ENCODE measurements around the gene GFM1.
"Not testable (repeated sequence)": the region's sequence is repeated elsewhere in the genome, so short reads cannot be mapped to it uniquely, and the experiment has no call there.

The GFM1 gene

GRCh38 chr3:158660711-158661110, 16.4 kb downstream of the GFM1 start:
- Mint-ChIP-seq H3K9me3 (ENCODE audit: low read depth) (no peaks in the 10 kb centered on the region), H3K36me3 (peaks cover 4% of the 10 kb centered on the region)

GRCh38 chr3:158663246-158663645, 18.9 kb downstream of the GFM1 start:
- H3K27me3 Mint-ChIP-seq = no peaks in the 10 kb centered on the region
- no peak overlapping the region for H3K4me3 Mint-ChIP-seq
- H3K9me3 Mint-ChIP-seq (ENCODE audit: low read depth) = no peaks in the 10 kb centered on the region
- peaks cover 2% of the 10 kb centered on the region for H3K36me3 Mint-ChIP-seq
- peaks cover 8% of the 10 kb centered on the region for H3K4me1 Mint-ChIP-seq (ENCODE audit: low read depth)
- H3K27ac Mint-ChIP-seq = no peak overlapping the region

More at GRCh38 chr3:158660711-158661110, 16.4 kb downstream of the GFM1 start:
- Mint-ChIP-seq H3K27me3 (no peaks in the 10 kb centered on the region), H3K4me1 (ENCODE audit: low read depth) (peaks cover 9% of the 10 kb centered on the region), H3K27ac (no peak overlapping the region), H3K4me3 (no peak overlapping the region)

- Mint-ChIP-seq H3K4me3 (no peak overlapping the region), H3K9me3 (ENCODE audit: low read depth) (no peaks in the 10 kb centered on the region), H3K36me3 (peaks cover 2% of the 10 kb centered on the region), H3K27ac (no peak overlapping the region), H3K27me3 (no peaks in the 10 kb centered on the region), H3K4me1 (ENCODE audit: low read depth) (peaks cover 5% of the 10 kb centered on the region)
Observed at GRCh38 chr3:158663832-158664231, 19.5 kb downstream of the GFM1 start.

- peaks cover 10% of the 10 kb centered on the region for H3K4me1 Mint-ChIP-seq (ENCODE audit: low read depth)
- H3K27me3 Mint-ChIP-seq = no peaks in the 10 kb centered on the region
- no peaks in the 10 kb centered on the region for H3K36me3 Mint-ChIP-seq
- no peaks in the 10 kb centered on the region for H3K9me3 Mint-ChIP-seq (ENCODE audit: low read depth)
- H3K4me3 Mint-ChIP-seq = no peak overlapping the region
- H3K27ac Mint-ChIP-seq = no peak overlapping the region
Observed at GRCh38 chr3:158666416-158666815, 22.1 kb downstream of the GFM1 start.

- Mint-ChIP-seq H3K36me3 (peaks cover 3% of the 10 kb centered on the region), H3K27ac (no peak overlapping the region), H3K4me3 (no peak overlapping the region), H3K9me3 (ENCODE audit: low read depth) (no peaks in the 10 kb centered on the region), H3K4me1 (ENCODE audit: low read depth) (peaks cover 26% of the 10 kb centered on the region), H3K27me3 (no peaks in the 10 kb centered on the region)
Observed at GRCh38 chr3:158668506-158668905, 24.2 kb downstream of the GFM1 start.

- Mint-ChIP-seq H3K27ac (peak overlapping the region; percentile 54), H3K36me3 (peaks cover 3% of the 10 kb centered on the region), H3K27me3 (no peaks in the 10 kb centered on the region), H3K4me1 (ENCODE audit: low read depth) (peaks cover 26% of the 10 kb centered on the region), H3K4me3 (peak overlapping the region; percentile 82), H3K9me3 (ENCODE audit: low read depth) (no peaks in the 10 kb centered on the region)
Observed at GRCh38 chr3:158671821-158672214, 27.5 kb downstream of the GFM1 start.

GRCh38 chr3:158672215-158673176, 28.2 kb downstream of the GFM1 start, which contains the start of gene LXN:
Gene LXN (minus strand): TSS chr3:158672648. CDS start chr3:158672478, 170 bp downstream.
- no peaks in the 10 kb centered on the region for H3K9me3 Mint-ChIP-seq (ENCODE audit: low read depth)
- H3K4me3 Mint-ChIP-seq = peak within 1 kb of the TSS; percentile 82
- no peaks in the 10 kb centered on the region for H3K27me3 Mint-ChIP-seq
- peaks cover 6% of the 10 kb centered on the region for H3K36me3 Mint-ChIP-seq
- H3K27ac Mint-ChIP-seq = peak within 1 kb of the TSS; percentile 75
- H3K4me1 Mint-ChIP-seq (ENCODE audit: low read depth) = peaks cover 26% of the 10 kb centered on the region

GRCh38 chr3:158678687-158679086, 34.4 kb downstream of the GFM1 start:
- Mint-ChIP-seq H3K4me3 (no peak overlapping the region), H3K27me3 (no peaks in the 10 kb centered on the region), H3K9me3 (ENCODE audit: low read depth) (no peaks in the 10 kb centered on the region), H3K4me1 (ENCODE audit: low read depth) (no peaks in the 10 kb centered on the region), H3K27ac (no peak overlapping the region), H3K36me3 (peaks cover 3% of the 10 kb centered on the region)

- Mint-ChIP-seq H3K9me3 (ENCODE audit: low read depth) (no peaks in the 10 kb centered on the region), H3K4me1 (ENCODE audit: low read depth) (no peaks in the 10 kb centered on the region), H3K27me3 (no peaks in the 10 kb centered on the region), H3K27ac (no peak overlapping the region), H3K4me3 (no peak overlapping the region), H3K36me3 (peaks cover 5% of the 10 kb centered on the region)
Observed at GRCh38 chr3:158679547-158680000, 35.2 kb downstream of the GFM1 start.

- no peaks in the 10 kb centered on the region for H3K9me3 Mint-ChIP-seq (ENCODE audit: low read depth)
- H3K4me3 Mint-ChIP-seq = no peak overlapping the region
- no peaks in the 10 kb centered on the region for H3K4me1 Mint-ChIP-seq (ENCODE audit: low read depth)
- H3K27me3 Mint-ChIP-seq = no peaks in the 10 kb centered on the region
- H3K36me3 Mint-ChIP-seq = peaks cover 9% of the 10 kb centered on the region
- H3K27ac Mint-ChIP-seq = no peak overlapping the region
Observed at GRCh38 chr3:158680861-158681260, 36.5 kb downstream of the GFM1 start.

- H3K27me3 Mint-ChIP-seq = no peaks in the 10 kb centered on the region
- no peaks in the 10 kb centered on the region for H3K9me3 Mint-ChIP-seq (ENCODE audit: low read depth)
- H3K27ac Mint-ChIP-seq = no peak overlapping the region
- peaks cover 8% of the 10 kb centered on the region for H3K36me3 Mint-ChIP-seq
- H3K4me3 Mint-ChIP-seq = no peak overlapping the region
- no peaks in the 10 kb centered on the region for H3K4me1 Mint-ChIP-seq (ENCODE audit: low read depth)
Observed at GRCh38 chr3:158683230-158683962, 39.1 kb downstream of the GFM1 start.

GRCh38 chr3:158685159-158685558, 40.8 kb downstream of the GFM1 start:
- Mint-ChIP-seq H3K36me3 (peaks cover 12% of the 10 kb centered on the region), H3K27ac (no peak overlapping the region), H3K4me3 (no peak overlapping the region), H3K9me3 (ENCODE audit: low read depth) (no peaks in the 10 kb centered on the region), H3K27me3 (no peaks in the 10 kb centered on the region), H3K4me1 (ENCODE audit: low read depth) (no peaks in the 10 kb centered on the region)

GRCh38 chr3:158693866-158694456, 49.6 kb downstream of the GFM1 start:
- not testable (repeated sequence) for H3K4me3 Mint-ChIP-seq; H3K27ac Mint-ChIP-seq; H3K27me3 Mint-ChIP-seq; H3K4me1 Mint-ChIP-seq (ENCODE audit: low read depth); H3K9me3 Mint-ChIP-seq (ENCODE audit: low read depth)
- H3K36me3 Mint-ChIP-seq = peaks cover 24% of the 10 kb centered on the region

- Mint-ChIP-seq H3K4me1 (ENCODE audit: low read depth) (peaks cover 2% of the 10 kb centered on the region), H3K27ac (no peak overlapping the region), H3K27me3 (no peaks in the 10 kb centered on the region), H3K4me3 (no peak overlapping the region), H3K9me3 (ENCODE audit: low read depth) (no peaks in the 10 kb centered on the region), H3K36me3 (peaks cover 18% of the 10 kb centered on the region)
Observed at GRCh38 chr3:158696618-158697017, 52.3 kb downstream of the GFM1 start.

GRCh38 chr3:158700559-158700958, 56.2 kb downstream of the GFM1 start:
- no peak overlapping the region for H3K4me3 Mint-ChIP-seq
- no peaks in the 10 kb centered on the region for H3K9me3 Mint-ChIP-seq (ENCODE audit: low read depth)
- H3K4me1 Mint-ChIP-seq (ENCODE audit: low read depth) = peaks cover 9% of the 10 kb centered on the region
- no peaks in the 10 kb centered on the region for H3K27me3 Mint-ChIP-seq
- no peak overlapping the region for H3K27ac Mint-ChIP-seq
- H3K36me3 Mint-ChIP-seq = peaks cover 9% of the 10 kb centered on the region
